Measurements from ENCODE around the gene CAMTA1.

The CAMTA1 gene

DNA sequence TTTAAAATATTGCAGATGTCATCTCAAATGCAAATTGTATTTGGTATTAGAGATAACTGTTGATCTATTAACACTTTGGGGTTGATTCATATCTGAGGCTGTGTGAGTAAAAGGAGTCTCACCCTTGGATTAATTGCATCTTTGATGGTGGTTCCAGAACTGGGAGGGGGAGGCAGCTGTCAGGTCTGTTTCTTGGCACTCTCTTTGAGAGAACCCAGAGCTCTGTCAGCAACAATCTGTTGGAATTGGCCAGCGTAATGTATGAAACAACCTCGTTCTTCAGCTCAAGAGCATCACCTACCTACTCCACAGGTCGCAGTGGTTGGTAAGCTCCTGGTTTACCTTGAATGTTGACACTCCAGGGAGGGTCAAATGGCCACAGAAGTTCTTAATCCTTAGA is 424.1 kb downstream of the CAMTA1 start:
- TF ChIP-seq, protein P1, sequence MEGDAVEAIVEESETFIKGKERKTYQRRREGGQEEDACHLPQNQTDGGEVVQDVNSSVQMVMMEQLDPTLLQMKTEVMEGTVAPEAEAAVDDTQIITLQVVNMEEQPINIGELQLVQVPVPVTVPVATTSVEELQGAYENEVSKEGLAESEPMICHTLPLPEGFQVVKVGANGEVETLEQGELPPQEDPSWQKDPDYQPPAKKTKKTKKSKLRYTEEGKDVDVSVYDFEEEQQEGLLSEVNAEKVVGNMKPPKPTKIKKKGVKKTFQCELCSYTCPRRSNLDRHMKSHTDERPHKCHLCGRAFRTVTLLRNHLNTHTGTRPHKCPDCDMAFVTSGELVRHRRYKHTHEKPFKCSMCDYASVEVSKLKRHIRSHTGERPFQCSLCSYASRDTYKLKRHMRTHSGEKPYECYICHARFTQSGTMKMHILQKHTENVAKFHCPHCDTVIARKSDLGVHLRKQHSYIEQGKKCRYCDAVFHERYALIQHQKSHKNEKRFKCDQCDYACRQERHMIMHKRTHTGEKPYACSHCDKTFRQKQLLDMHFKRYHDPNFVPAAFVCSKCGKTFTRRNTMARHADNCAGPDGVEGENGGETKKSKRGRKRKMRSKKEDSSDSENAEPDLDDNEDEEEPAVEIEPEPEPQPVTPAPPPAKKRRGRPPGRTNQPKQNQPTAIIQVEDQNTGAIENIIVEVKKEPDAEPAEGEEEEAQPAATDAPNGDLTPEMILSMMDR (IDR thresholded peaks at IDR 0.05; ENCODE audit: insufficient read depth, missing control alignments), result no peak
- no peak for FAIRE-seq
- DNase-seq (ENCODE audit: insufficient read length, low spot score), result no peak

- no peak for FAIRE-seq
- TF ChIP-seq, protein P1 (IDR thresholded peaks at IDR 0.05; ENCODE audit: insufficient read depth, missing control alignments), result peak; percentile 96
- no peak for DNase-seq (ENCODE audit: insufficient read length, low spot score)
Observed at GRCh38 chr1:7218210-7218832, 433.1 kb downstream of the CAMTA1 start.

GRCh38 chr1:7219031-7219430 is 433.8 kb downstream of the CAMTA1 start:
- FAIRE-seq (no peak), DNase-seq (ENCODE audit: insufficient read length, low spot score) (no peak)
- TF ChIP-seq, protein P1 (IDR thresholded peaks at IDR 0.05; ENCODE audit: insufficient read depth, missing control alignments), result no peak

DNA sequence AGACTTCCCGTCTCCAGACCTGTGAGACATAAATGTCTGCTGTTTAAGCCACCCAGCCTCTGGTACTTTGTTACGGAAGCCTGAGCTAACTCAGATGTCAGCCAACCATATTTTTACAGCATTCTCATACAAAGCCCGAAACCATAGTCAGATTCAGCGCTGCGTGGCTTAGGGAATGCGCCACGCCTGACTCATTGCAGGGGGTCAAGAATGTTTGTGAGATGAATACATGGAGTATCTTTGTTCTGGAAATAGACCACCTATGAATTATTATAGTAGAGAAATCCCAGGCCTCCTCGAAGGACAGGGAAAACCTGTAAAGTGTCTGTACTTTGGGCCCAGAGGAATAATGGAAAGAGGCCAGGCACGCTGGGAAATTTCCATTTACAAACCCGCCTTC is 434.8 kb downstream of the CAMTA1 start:
- TF ChIP-seq, protein P1 (IDR thresholded peaks at IDR 0.05; ENCODE audit: insufficient read depth, missing control alignments), result no peak
- FAIRE-seq (no peak), DNase-seq (ENCODE audit: insufficient read length, low spot score) (no peak)

- DNase-seq (ENCODE audit: insufficient read length, low spot score), result no peak
- TF ChIP-seq, protein P1 (IDR thresholded peaks at IDR 0.05; ENCODE audit: insufficient read depth, missing control alignments), result no peak
- no peak for FAIRE-seq
Observed at GRCh38 chr1:7220712-7221252, 435.5 kb downstream of the CAMTA1 start.

- TF ChIP-seq, protein P1 (IDR thresholded peaks at IDR 0.05; ENCODE audit: insufficient read depth, missing control alignments), result no peak
- DNase-seq (ENCODE audit: insufficient read length, low spot score), result no peak
- FAIRE-seq, result no peak
Observed at GRCh38 chr1:7221826-7222694, 436.8 kb downstream of the CAMTA1 start.

DNA sequence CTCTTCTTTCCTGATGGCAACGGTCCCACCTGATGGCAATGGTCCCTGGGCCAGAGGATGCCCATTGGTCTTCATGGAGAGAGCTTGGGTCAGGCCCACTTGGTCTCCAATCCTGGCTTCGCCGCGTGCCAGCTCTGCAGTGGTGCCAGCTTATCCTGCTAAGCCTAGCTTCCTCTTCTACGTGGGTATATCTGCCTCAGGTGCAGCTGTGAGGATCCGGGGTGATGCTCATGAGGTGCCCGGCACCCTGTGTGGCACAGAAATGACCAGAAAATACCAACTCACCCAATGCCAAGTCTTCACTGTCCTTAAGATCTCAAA is 437.4 kb downstream of the CAMTA1 start:
- TF ChIP-seq, protein P1 (IDR thresholded peaks at IDR 0.05; ENCODE audit: insufficient read depth, missing control alignments), result no peak
- FAIRE-seq, result no peak
- DNase-seq (ENCODE audit: insufficient read length, low spot score), result no peak
